AG04450 (cell line): Measurements from ENCODE around the gene POLR2E. TPM values are rescaled to one million over a fixed set of nuclear protein-coding genes. Genes with fewer than 3 reads are reported as not detected.

Experiments used
- CTCF ChIA-PET: fragments of 300-600, 350-600 bp; formaldehyde crosslinking; extraction: SDS; loops from one replicate; lab custom pipeline; 2022; ENCODE audit warnings: antibody characterized with exemption, inconsistent platforms; lab: Charles Lee
- POLR2A ChIA-PET: fragments of 350-600 bp; formaldehyde crosslinking; extraction: SDS; loops from one replicate; lab custom pipeline; 2021; ENCODE audit warnings: antibody characterized with exemption, inconsistent platforms; lab: Yijun Ruan, JAX
- DNase-seq: peaks from one replicate; pipeline ENCODE4 v3.0.0-alpha.2; 2011; ENCODE audit warnings: low read depth, low spot score
- H3K27ac ChIP-seq: one replicate; pipeline ENCODE4 v1.5.1; 2012; ENCODE audit warnings: low read depth, low read length, control low read depth
- H3K27me3 ChIP-seq: one replicate; pipeline ENCODE4 v1.6.0; 2012; ENCODE audit warnings: low read length; ENCODE audit not compliant: control insufficient read depth, insufficient read depth
- H3K4me3 ChIP-seq: 2 replicates; pipeline ENCODE4 v1.5.1; 2011; ENCODE audit warnings: mild to moderate bottlenecking, low read depth, low read length, control low read depth
- H3K9me3 ChIP-seq: 2 replicates; pipeline ENCODE4 v1.5.1; 2012; ENCODE audit warnings: low read length; ENCODE audit not compliant: control insufficient read depth, insufficient read depth
- polyA plus RNA-seq: library from polyadenylated mRNA; depleted of rRNA; stranded (reverse); fragments of >200 nt; gene quantifications from 2 replicates; pipeline ENCODE4 v1.2.3, GENCODE V29; 2011
- TF ChIP-seq, protein P1 (sequence below): IDR thresholded peaks from 2 replicates; pipeline ENCODE4 v1.5.1; 2011; ENCODE audit warnings: low read depth, low read length, control low read depth, inconsistent platforms

Gene POLR2E
- polyA plus RNA-seq, 1 experiment: 140 TPM

DNA sequence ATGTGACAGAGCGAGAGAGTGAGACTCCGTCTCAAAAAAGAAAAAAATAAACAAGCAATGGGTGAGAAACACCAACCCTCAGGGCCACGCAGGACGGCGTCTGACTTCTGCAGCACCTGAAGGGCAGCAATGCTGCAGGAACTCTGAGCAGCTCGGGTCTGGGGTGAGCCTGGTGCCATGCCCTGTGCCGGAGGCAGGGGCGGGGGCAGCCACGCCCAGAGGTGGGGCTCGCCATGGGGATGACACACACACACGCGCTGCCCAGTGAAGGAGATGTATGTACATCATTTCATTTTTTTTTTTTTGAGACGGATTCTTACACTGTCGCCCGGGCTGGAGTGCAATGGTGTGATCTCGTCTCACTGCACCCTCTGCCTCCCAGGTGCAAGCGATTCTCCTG is 32.9 kb upstream of the POLR2E start:
- H3K27me3 ChIP-seq: no peaks in the 10 kb centered on the region
- H3K9me3 ChIP-seq: peaks cover 6% of the 10 kb centered on the region; the same call in 1 of the 2 replicates
- ChIA-PET CTCF (interaction anchor here (1.4 kb wide), 1 partner anchor 15 kb away, joined by 6 read pairs; no protein-coding TSS in a partner anchor), POLR2A (no interaction called here)
- H3K4me3 ChIP-seq: no peak overlapping the region
- no peak overlapping the region for H3K27ac ChIP-seq
- no peak for DNase-seq
- TF ChIP-seq, protein P1, sequence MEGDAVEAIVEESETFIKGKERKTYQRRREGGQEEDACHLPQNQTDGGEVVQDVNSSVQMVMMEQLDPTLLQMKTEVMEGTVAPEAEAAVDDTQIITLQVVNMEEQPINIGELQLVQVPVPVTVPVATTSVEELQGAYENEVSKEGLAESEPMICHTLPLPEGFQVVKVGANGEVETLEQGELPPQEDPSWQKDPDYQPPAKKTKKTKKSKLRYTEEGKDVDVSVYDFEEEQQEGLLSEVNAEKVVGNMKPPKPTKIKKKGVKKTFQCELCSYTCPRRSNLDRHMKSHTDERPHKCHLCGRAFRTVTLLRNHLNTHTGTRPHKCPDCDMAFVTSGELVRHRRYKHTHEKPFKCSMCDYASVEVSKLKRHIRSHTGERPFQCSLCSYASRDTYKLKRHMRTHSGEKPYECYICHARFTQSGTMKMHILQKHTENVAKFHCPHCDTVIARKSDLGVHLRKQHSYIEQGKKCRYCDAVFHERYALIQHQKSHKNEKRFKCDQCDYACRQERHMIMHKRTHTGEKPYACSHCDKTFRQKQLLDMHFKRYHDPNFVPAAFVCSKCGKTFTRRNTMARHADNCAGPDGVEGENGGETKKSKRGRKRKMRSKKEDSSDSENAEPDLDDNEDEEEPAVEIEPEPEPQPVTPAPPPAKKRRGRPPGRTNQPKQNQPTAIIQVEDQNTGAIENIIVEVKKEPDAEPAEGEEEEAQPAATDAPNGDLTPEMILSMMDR: no peak

DNA sequence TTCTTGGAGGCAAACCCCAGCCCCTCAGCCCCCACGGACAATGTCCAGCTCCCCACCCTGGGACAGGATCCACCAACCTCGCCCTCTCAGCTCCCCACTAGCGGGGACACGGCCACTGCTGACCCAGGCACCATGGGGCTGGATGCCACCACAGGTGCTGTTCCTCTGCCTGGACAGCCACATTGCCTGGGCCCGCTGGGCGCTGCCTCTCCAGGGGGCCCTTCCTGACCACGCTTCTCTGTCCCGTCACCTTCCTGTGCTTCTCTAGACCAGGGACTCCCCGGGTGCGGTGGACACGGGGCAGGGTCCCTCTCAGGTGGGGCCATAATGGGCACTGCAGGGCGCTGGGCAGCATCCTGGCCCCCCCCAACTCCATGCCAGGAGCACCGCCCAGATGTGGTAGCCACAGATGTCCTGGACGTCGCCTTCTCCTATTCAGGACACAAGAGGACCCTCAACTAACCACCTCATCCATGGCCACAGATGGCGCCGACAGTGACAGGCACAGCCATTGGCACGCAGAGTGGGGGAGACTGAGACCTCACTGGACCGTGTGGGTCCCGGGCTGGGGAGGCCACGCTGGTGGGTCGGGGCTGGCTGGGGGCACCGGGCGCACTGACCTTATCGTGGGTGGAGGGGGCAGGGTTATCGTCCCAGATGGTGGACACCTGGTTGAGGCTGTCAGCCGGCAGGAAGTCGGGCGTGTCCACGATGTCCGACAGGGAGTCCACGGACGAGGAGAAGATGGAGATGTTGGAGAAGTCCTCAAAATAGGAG is 32.0 kb upstream of the POLR2E start:
- CTCF ChIA-PET: no interaction called here

DNA sequence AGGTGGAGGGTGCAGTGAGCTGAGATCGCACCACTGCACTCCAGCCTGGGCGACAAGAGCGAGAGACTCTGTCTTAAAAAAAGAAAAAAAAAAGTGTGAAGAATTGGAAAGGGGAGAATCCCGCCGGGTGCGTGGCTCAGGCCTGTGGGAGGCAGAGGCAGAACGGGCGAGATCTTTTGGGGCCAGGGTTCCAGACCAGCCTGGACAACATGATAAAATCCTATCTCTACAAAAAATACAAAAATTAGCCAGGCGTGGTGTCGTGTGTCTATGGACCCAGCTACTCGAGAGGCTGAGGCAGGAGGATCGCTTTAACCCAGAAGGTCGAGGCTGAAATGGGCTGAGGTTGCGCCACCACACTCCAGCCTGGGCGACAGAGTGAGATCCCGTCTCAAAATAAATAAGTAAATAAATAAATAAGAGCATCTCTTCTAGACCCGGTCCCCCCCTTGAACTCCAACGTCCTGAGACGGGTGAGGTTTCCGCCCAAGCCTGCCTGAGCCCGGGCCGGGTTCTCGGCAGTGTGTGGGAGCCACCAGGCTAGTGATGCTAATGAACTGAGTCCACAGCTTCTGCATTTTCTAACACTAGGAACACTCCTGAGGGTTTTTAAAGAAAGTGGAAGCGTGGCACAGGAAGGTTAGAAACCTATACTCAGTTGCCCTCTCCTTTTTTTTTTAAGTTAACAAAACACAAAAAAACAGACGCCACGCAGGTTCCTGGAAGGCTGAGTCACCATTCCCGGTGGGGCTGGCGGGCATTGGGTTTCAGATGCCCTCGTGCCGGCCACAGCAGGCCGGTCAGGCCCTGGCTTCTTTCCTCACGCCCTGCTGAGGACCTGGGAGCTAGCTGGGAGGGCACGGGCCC is 30.7 kb upstream of the POLR2E start:
- POLR2A ChIA-PET: no interaction called here
- CTCF ChIA-PET: no interaction called here
- TF ChIP-seq, protein P1: no peak
- Histone ChIP-seq H3K27ac (peak overlapping the region; percentile 65), H3K27me3 (no peaks in the 10 kb centered on the region), H3K9me3 (peaks cover 10% of the 10 kb centered on the region; the same call in 1 of the 2 replicates), H3K4me3 (no peak overlapping the region)
- no peak for DNase-seq

More for the DNA sequence above, 32.0 kb upstream of the POLR2E start:
- TF ChIP-seq, protein P1: no peak
- no peak overlapping the region for H3K27ac ChIP-seq
- DNase-seq: no peak
- no peaks in the 10 kb centered on the region for H3K27me3 ChIP-seq
- POLR2A ChIA-PET: no interaction called here
- H3K9me3 ChIP-seq: peaks cover 10% of the 10 kb centered on the region; the same call in 1 of the 2 replicates
- no peak overlapping the region for H3K4me3 ChIP-seq

DNA sequence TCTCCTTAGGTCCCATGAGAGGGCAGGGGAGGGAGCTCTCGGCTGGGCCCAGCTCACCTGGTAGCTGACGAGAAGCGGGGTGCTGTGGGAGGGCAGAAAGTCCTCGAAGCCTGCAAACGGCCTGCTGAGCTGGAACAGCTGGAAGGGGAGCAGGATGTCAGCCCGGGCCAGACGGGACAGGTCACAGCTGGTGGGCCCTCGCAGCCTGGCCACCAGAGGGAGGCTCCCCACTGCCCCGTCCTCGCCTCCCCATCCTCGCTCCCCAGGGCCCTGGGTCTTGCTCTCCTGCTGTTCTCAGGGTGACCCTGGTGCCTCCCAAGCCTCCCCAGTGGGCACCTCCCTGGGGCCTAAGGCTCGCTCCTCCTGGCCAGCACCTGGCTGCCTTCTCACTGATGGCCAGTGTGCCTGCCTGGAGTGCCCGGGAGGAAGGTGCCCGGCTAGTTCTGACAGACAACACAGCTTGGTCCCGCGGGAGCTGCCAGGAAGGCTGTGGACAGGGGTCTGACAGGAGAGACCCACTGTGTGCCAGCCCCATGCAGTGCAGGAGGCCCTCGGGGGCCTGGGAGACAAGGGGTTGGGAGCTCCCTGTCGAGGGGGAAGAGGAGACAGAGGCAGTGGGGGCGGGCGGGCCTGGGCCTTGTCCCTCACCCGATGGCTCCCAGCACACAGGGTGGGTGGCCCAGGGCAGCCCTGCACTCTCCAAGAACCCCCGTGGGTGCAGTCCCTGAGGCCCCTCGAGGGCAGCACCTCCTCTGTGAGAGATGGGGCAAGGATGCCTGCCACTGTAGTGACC is 28.9 kb upstream of the POLR2E start:
- H3K27ac ChIP-seq: no peak overlapping the region
- no peak for DNase-seq
- POLR2A ChIA-PET: interaction anchor here (1.6 kb wide), 1 partner anchor 145 kb away, joined by 4 read pairs; the partner anchor contains the start of gene CIRBP
- H3K27me3 ChIP-seq: no peaks in the 10 kb centered on the region
- TF ChIP-seq, protein P1: no peak
- no peak overlapping the region for H3K4me3 ChIP-seq
- CTCF ChIA-PET: interaction anchor here (0.6 to 2.4 kb wide), 4 partner anchors 11 to 121 kb away, joined by 3 to 8 read pairs (median 4); no protein-coding TSS in a partner anchor
- peaks cover 10% of the 10 kb centered on the region; the same call in 1 of the 2 replicates for H3K9me3 ChIP-seq
